H1 (cell line): Measurements from ENCODE around the gene MRPS2. TPM values are rescaled to one million over a fixed set of nuclear protein-coding genes. Genes with fewer than 3 reads are reported as not detected.
A peak's percentile ranks its signal among the peaks of the same experiment; 100 is the strongest.

Experiments
- BACH1 ChIP-seq: IDR thresholded peaks from 2 replicates; pipeline ENCODE4 v1.6.1; 2012; ENCODE audit warnings: low read length, improper control_type of control experiment
- CREB1 ChIP-seq: IDR thresholded peaks from 2 replicates; pipeline ENCODE4 v1.6.1; 2012; ENCODE audit warnings: inconsistent platforms
- EGR1 ChIP-seq: IDR thresholded peaks from 2 replicates; pipeline ENCODE4 v1.6.1; 2011; ENCODE audit warnings: low read depth, low read length, borderline replicate concordance
- GTF2F1 ChIP-seq: IDR thresholded peaks from 2 replicates; pipeline ENCODE4 v1.6.1; 2012; ENCODE audit warnings: low read depth, low read length, improper control_type of control experiment, borderline replicate concordance
- JUND ChIP-seq: IDR thresholded peaks from 2 replicates; pipeline ENCODE4 v1.6.1; 2011; ENCODE audit warnings: mild to moderate bottlenecking, improper control_type of control experiment, low read length
- KDM4A ChIP-seq: IDR thresholded peaks from one replicate; pipeline ENCODE4 v1.7.1; 2012; ENCODE audit warnings: low read depth, mild to moderate bottlenecking, moderate library complexity, low read length, inconsistent platforms; ENCODE audit not compliant: severe bottlenecking
- NANOG ChIP-seq: IDR thresholded peaks from 2 replicates; pipeline ENCODE4 v1.6.1; 2011; ENCODE audit warnings: low read length, low read depth, mild to moderate bottlenecking, inconsistent platforms; ENCODE audit not compliant: insufficient read depth, poor library complexity, severe bottlenecking
- PHF8 ChIP-seq: fragments of 200-600 bp; sonication (generic); conservative IDR thresholded peaks from 2 replicates; pipeline ENCODE4 v1.7.1; 2012; ENCODE audit warnings: low read depth, mild to moderate bottlenecking, inconsistent platforms, low read length, moderate library complexity
- POLR2AphosphoS5 ChIP-seq: IDR thresholded peaks from 2 replicates; pipeline ENCODE4 v1.6.1; 2011; ENCODE audit warnings: low read depth, low read length
- RBBP5 ChIP-seq: IDR thresholded peaks from 2 replicates; pipeline ENCODE4 v1.7.1; 2012; ENCODE audit warnings: low read depth, mild to moderate bottlenecking, inconsistent platforms, low read length, moderate library complexity, borderline replicate concordance
- SIN3A ChIP-seq, 2 experiments: IDR thresholded peaks in 1 of 2; conservative IDR thresholded peaks in 1 of 2; 2 replicates each; pipeline ENCODE4 v1.6.1; 2011 to 2012; ENCODE audit warnings: low read length in 2 of 2, improper control_type of control experiment in 1 of 2, low read depth in 1 of 2, mild to moderate bottlenecking in 1 of 2
- TAF7 ChIP-seq: optimal IDR thresholded peaks from 2 replicates; pipeline ENCODE3; 2011; ENCODE audit warnings: low read depth, mild to moderate bottlenecking, inconsistent platforms, low read length, moderate library complexity, borderline replicate concordance
- USF2 ChIP-seq: IDR thresholded peaks from 2 replicates; pipeline ENCODE4 v1.6.1; 2011; ENCODE audit warnings: low read length, improper control_type of control experiment
- ZNF274 ChIP-seq: IDR thresholded peaks from 2 replicates; pipeline ENCODE4 v1.7.0; 2012; ENCODE audit warnings: low read length, borderline replicate concordance; ENCODE audit errors: extremely low read depth
- polyA plus RNA-seq, 7 experiments: library from polyadenylated mRNA; depleted of rRNA in 3 of 7; stranded (reverse) in 5 of 7; unstranded in 2 of 7; fragments of >200 nt in 5 of 7; fragments of 200-250 nt in 2 of 7; gene quantifications; 1 replicate in 5 of 7; 2 replicates in 1 of 7; 4 replicates in 1 of 7; pipeline versions ENCODE4 v1.2.1 to v1.2.3, GENCODE V29; 2011 to 2013; ENCODE audit warnings: missing spikeins in 2 of 7, mixed read lengths in 2 of 7
- total RNA-seq: library from RNA; stranded (reverse); fragmentation: NEBNext Ultra II Directional; extraction: Animal tissue kit (Norgen Biotek cat#: 25700); gene quantifications from 2 replicates; pipeline ENCODE4 v1.2.1, GENCODE V29; 2021

MRPS2 gene
- total and polyA plus RNA-seq, 2 of the 8 experiments (the other 6 are each of a cell fraction or from before 2014, with no cell fraction given): 78.6 to 476 TPM

DNA sequence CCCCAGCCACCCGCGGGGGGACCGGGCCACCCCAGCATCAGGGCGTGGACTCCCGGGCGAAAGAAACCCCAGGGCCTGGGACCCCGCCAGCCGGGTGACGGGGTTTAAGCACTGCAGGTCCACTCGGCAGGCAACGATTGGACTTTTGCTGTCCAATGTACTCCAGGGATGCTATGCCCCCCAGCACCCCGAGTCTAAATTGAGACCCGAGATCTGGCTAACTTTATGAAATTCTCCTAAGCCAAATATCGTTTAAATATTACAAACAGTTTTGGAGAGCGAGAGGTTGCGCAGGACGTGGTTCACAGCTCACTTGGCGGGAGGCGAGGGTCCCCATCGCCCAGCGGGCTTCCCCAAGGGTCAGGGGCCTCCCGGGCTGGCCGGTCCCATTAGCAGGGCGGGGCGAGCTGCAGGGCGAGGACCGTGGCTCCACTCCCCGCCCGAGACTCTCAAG is 384 bp upstream of the MRPS2 start (continued):
- TF ChIP-seq KDM4A: peak; percentile 11
- no peak for TF ChIP-seq PHF8
- TF ChIP-seq USF2: no peak
- no peak for TF ChIP-seq JUND
- no peak for TF ChIP-seq CREB1
- no peak for TF ChIP-seq EGR1
- peak; percentile 1; the same call in 1 of the 2 replicates for TF ChIP-seq RBBP5
- TF ChIP-seq SIN3A (conservative IDR thresholded peaks at IDR 0.05 in 1 of 2, IDR thresholded peaks at IDR 0.05 in 1 of 2; ENCODE audit: low read depth in 1 of 2, low read length in 2 of 2): no peak
- no peak for TF ChIP-seq NANOG
- TF ChIP-seq GTF2F1: no peak
- no peak for TF ChIP-seq TAF7
- no peak for TF ChIP-seq ZNF274
- TF ChIP-seq POLR2AphosphoS5: no peak
- 0 out of 2 replicates have a peak, but pooled peaks have one; percentile 0 for TF ChIP-seq BACH1
